ENCODE data around the gene BRD3OS.

Gene BRD3OS

DNA sequence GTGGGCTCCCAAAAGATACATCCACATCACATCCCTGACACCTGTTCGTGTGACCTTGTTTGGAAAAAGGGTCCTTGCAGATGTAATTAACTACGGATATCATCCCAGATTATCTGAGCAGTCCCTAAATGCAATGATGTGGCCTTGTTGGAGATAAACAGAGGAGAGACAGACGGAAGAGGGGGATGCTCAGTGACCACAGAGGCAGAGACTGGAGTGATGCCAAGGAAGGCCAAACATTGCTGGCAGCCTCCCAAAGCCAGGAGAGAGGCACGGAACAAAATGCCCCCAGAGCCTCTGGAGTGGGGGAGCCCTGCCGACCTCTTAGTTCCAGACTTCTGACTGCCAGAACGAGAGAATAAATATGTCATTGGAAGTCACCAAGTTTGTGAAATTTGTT, 18.1 kb upstream of the BRD3OS start:
- no peak for DNase-seq

DNA sequence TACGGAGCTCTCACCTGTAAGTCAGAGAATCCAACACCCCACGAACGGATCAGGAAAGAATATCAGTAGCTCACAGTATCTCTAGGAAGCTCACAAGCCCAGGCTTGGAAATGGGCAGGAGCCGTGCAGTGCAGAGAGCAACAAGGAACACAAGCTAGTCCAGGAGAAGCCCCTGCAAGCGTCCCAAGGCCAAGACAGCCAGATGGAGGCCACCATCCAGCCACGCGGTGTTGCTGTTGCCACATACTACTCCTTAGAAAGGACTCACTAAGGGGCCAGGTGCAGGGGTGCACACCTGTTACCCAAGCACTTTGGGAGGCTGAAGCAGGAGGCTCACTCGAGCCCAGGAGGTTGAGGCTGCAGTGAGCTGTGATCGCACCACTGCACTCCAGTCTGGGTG, 17.7 kb upstream of the BRD3OS start:
- DNase-seq = no peak

DNA sequence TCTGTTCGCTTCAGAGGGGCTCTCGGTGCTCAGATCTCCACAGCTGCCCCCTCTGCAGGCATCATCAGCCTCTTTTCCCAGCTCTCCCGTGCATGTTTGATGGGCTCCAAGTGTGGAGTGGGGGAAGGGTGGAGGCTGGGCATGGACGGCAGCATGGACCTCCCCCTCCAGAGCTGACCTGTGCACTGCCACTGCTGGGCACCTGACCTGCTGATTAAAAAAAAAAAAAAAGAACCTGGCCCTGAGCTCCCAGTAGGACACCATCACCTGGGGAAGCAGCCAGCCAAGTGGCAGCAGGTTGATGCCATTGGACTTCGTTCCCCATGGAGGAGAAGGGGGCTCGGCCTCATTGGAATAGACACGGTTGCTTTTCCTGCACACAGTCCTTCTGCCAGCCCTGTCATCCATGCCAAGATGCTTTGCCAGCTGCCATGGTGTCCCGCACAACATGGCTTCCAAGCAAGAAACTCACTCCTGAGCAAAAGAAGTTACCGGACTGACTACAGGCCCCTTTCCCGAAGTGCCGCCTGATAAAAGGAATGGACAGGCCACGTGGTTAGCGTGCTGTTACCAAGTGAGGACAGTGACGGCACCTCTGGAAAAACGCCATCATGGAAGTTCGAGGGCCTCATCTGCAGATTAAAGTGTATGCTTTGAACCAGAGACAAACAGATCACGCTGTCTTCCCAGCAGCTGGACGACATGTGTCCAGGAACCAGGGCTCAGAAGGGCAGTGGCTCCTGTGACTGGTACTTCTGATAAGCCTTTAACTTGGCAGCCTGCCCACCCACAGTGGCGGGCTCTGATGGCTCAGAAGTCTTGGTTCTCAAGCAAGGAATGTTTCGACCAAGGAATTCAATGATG, 14.7 kb upstream of the BRD3OS start:
- DNase-seq = no peak

DNA sequence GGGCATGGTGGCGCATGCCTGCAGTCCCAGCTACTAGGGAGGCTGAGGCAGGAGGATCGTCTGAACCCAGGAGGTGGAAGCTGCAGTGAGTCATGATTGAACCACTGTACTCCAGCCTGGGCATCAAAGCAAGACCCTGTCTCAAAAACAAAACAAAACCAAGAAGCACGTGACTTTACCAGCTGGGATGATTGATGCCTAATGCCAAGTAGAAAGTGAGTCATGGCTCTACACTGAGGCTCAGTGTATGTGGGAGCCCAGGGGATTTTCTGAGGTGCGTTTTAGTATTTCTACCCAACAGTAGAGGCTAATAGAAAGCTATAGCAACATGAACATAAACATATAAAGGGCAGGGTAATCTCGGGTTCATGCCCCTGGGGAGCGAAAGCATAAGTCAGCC, 13.9 kb upstream of the BRD3OS start:
- no peak for DNase-seq

DNA sequence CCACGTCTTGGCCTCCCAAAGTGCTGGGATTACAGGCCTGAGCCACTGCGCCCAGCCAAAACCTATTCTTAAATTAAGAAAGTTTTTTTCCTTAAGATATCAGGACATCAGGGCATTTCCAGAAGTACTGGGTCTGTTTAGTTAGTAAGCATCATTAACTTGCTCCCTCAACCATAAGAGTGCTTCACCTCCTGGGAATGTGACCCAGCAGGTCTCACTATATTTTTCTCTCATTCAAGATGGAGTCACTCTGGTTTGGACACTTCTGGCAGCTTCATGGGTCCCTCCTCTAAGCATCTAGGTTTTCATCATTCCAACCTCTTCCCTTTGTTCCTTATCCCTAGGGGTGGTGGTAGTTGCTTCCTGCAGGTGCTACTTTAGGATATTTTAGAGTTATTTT, 10.3 kb upstream of the BRD3OS start:
- DNase-seq = no peak

DNA sequence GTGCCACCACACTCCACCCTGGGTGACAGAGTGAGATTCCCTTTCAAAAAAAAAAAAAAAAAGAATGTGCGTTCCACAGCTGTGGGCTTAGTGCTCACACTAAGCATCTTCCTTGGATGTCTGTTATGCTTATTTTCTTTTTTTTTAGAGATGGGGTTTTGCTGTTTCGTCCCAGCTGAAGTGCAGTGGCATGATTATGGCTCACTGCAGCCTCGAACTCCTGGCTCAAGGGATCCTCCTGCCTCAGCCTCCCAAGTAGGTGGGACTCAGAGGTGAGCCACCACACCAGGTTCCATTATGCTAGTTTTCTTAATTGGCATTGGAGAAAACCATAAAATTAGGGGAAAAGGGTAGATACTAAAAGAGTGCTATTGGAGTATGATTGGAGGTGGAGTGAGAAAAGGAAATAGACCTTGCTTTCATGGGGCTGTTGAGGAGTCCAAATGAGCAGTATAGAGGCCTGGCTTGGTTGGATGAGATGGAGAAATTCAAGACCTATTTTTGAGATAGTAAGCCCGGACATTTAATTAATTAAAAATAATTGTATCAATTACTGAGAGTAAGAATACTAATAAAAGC, 978 bp upstream of the BRD3OS start:
- DNase-seq = no peak

DNA sequence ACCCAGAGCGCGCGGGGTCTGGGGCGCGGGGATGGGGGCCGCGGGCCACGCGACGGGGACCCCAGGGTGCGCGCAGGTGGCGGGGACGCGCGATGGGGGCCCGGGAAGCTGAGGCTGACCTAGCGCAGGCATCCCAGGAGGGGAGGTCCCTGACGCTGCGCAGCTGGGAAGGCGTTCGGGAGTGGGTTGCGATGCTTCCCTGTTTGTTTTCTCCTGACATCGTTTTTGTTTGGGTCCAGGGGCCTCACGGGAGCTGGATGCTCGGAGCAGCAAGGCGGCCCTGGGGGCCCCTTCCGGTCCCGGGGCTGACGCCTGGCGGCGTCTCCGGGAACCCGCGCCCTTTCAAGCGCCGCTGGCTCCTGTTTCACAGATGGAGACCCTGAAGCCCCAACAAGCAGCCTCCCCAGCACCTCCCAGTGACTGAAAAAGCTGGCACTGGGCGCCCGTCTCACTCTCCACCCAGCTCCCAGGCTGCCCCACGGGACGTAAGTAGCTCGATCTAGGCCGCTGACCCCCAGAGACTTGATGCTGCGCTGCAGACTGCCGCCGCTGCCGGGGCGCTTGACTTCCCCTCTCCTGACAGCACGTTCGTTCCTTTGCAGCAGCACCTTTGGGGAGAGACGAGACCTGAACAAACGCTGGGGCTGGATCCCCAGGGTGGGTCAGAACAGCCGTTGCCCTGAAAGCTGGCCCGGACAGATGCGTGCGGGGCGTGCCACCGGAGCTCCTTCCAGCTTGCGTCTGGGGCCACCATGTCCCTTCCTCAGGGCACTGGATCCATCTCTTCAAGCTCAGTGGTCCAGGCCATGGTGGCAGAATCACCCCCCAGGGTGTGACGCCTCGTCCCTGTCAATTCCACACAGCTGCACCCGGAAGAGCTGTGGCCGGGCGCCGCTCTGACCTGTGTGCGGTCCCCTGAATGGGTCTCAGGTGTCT, 593 bp downstream of the BRD3OS start:
- peak; percentile 36 to 39 for DNase-seq

DNA sequence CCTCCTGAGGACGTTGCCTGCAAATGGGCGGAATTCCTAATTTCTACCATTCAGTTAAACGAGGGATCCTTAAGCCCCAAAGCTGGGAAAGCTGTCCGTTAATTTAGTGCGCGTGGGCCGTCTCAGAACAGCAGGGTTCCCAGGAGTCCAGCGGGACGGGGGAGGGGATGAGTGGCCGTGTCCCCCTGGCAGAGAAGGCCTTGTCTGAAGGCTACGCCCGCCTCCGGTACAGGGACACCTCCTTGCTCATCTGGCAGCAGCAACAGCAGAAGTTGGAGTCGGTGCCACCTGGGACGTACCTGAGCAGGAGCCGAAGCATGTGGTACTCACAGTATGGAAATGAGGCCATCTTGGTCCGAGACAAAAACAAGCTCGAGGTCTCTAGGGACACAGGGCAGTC, 1.3 kb downstream of the BRD3OS start:
- no peak for DNase-seq

DNA sequence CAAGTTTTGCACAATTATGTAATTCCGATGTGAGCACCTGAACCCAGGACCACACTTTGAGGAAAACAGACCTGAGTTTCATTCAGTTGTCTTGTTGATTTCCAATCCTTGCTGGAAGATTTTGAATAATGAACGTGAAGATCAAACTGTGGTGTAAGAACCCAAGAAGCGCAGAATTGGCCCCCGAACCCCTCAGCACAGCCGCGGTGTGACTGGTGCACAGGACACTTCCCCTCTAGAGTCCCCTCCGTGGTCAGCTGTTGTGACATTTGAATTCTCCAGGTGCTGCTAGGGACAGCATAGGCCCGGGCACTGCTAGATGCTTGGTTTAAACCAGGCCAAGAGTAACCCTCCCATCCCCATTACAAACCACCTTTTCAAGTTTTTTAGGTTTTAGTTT, 1.7 kb downstream of the BRD3OS start:
- no peak for DNase-seq

DNA sequence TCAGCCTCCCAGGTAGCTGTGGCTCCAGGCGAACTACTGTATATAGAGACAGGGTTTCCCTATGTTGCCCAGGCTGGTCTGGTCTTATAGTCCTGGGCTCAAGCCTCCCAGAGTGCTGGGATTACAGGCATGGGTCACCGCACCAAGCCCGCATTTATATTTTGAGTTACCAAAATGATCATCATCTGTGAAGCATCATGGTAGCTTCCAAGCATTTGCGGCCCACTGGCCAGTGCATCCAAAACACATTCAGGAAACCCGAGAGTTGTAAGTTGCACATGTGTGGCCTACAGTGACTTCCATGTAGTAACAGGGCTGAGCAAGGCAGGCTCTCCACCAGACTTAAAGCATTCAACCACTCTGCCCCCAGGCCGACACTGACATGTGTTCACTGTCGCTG, 2.3 kb downstream of the BRD3OS start:
- no peak for DNase-seq

DNA sequence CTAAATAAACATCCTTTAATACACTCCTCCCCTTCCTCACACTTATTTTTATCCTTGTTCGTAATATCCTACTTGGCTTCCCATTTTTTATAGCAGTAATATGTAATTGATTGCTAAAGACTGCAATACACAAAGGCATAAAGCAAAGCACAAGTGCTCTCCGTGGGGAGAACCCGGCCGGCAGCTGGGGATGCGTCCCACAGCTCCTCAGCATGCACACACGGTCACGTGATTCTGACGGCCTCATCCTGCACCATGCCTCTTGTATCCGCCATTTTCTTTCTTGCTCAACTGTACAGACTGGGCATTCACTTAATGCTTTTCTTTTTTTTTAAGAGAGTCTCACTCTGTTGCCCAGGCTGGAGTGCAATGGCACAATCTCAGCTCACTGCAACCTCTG, 2.8 kb downstream of the BRD3OS start:
- DNase-seq = no peak

DNA sequence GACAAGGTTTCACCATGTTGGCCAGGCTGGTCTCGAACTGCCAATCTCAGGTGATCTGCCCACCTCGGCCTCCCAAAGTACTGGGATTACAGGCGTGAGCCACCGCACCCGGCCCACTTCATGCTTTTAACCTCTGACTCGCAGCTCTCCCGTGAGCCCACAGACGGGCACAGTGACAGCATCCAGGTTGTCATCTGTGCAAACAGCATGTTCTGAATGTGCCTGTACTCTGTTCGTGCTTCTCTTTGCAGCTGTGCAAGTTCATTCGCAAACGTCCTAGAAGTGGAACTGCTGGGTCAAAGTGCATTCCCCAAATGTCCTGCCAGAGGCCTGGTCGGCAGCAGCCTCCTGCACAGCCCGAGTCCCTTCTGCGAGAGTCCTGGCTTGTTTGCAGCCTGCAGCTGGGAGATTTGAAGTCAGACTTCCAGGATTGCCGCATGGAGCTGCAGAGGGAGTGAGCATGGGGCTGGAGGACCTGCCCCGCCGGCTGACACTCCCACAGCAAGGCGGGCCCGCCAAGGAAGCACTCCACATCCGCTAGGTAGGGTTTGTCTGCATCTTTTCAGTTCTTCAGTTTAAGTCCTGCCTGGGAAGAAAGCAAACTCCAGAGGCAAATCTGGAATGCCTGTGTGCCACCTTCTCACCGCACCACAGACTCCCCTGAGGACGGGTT, 3.4 kb downstream of the BRD3OS start:
- no peak for DNase-seq

DNA sequence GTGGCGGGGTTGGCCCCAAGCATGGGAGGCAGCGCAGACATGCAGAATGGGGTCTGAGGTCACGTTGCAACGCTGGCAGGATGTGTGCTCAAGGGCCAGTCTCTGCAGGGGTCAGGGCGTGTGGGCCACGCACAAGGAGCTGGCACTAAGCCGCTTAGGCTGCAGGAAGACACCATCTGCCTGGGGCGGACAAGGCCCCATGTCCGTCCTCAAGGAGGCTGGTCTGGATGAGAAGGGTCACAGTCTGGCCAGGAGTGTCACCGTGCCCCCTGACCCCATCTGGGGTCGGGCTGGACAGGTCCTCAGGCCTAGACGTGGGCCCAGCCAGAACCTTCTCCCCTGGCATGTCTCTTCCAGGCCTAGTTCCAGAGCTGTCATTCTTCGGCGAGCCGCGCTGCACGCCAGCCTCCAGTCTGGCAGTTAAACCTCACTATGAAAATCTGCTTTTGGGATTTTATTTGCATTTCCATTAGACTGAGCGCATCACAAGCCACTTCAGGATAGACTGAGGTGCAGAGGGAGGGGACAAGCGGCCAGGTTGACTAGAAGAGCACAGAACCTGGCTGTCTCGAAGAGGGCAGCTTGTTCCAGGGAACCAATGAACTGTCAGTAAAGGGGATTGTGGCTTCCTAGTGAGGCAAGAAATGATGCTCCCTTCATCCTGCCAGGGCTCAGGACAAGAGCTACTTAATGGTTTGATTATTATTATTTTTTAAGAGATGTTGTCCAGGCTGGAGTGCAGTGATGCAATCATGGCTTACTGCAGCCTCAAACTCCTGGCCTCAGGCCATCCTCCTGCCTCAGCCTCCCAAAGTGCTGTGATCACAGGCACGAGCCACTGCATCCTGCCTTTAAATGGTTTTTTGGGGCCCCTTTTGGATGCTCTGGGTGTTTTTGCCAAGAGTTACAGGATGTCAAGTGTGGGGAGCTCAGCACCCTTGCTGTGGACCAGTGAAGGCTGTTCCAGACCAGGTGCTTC, 4.3 kb downstream of the BRD3OS start:
- DNase-seq = no peak

DNA sequence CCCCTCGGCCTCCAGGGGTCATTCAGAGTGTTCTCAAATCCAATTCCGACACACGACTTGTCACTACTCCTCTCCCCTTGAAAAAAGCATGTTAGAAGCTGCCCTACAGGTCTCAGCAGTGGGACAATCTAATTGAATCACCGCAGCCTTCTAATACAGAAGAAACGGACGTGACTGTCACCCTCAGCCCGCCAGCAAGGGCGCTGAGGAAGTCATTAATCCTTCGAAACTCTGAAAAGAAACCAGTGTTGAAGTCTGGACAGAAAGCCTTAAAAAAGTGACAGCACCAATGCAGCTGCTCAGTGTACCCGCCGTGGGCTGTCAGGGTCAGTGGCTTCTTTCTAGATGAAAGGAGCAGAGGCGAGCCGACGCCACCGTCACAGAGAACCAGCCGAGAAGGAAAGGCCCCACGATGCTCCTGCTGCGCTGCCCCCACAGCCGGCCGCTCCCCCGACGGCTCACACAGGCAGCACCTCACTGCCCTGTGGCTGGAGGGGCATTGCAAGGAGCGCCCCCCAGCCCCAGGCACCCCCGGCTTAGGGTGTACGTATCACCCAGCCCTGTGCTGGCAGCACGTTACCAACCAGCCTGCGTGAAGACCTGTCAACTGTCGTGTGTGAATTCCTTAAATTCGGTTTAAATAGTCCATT, 5.7 kb downstream of the BRD3OS start:
- no peak for DNase-seq

DNA sequence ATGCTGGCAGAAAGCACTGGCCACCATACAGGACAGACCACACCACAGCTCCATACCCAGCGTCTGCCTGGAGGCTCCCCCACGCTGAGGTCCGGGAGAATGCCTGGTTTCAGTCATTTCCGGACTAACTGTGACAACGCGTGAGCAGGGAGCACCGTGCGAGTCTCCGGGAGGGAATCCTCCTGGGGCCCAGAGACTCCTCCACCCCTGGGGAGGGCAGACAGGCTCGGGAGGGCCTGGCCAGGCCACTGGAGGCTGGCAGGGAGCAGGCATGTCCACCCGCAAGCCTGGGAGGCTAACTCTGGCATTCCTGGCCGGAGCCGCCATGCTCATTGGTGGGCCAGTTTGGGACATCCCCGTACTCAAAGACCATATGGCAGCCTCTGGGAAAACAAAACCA, 6.5 kb downstream of the BRD3OS start:
- DNase-seq = no peak

DNA sequence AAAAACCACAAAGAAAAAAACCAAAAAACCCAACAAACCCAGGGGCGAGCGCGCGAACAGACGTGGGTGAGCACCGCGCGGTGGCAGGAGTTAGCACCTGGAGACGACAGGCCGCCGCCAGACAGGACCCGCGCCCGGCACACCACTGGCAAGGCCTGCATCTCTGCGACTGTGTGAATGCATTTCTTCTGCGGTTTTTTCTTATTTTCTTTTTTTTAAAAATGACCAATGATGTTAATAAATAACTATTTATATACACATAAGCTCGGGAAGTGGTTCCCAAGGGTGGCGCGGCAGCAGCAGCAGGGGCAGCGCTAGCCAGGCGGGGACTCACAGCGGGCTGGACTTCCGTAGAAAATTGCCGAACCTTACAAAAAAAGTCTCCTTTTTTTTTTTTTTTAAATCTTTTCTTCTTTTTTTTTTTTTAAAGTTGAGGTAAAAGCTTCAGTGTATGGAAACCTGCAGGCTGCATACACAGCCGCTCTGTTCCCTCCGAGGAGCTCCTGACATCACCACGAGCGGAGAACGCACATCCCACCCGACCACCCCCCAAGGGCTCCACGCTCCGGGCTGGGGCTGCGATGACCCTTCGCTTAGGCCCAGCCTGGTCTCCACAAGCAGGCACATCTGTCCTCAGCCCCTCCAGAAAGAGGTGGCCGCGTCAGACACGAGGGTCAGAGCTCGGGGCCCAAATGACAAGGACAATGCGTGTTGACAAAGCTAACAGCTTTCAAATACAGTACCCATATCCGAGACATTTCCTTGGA, 7.4 kb downstream of the BRD3OS start:
- no peak for DNase-seq

DNA sequence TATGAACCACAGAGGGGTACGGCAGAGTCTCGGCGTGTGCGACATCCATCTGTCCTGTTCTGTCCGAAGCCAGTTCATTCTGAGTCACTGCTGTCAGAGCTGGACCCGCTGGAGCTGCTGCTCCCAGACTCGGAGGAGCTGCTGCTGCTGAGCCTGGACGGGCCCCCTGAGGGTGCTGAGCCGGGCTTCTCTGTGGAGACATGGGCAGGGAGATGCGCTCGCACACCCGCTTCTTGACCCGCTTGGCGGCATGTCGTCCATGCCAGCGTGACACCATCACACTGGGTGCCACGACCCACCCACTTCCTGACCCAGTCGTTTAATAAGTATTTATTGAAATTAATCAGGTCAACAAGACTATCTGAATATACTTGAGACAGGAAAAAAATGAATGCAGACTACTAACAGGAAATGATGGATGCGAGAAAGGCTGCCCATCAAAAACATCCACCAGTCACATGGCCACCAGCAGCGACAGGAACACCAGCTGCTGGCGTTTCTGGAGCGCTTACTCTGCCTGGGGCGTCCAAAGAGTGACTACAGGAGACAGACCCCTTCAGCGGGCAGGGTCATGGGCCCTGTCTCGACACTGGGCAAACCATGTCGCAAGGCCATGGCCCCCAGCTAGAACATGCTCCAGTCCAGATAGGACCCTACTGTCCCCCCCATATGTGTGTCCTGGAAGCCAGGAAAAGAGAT, 8.4 kb downstream of the BRD3OS start:
- no peak for DNase-seq

DNA sequence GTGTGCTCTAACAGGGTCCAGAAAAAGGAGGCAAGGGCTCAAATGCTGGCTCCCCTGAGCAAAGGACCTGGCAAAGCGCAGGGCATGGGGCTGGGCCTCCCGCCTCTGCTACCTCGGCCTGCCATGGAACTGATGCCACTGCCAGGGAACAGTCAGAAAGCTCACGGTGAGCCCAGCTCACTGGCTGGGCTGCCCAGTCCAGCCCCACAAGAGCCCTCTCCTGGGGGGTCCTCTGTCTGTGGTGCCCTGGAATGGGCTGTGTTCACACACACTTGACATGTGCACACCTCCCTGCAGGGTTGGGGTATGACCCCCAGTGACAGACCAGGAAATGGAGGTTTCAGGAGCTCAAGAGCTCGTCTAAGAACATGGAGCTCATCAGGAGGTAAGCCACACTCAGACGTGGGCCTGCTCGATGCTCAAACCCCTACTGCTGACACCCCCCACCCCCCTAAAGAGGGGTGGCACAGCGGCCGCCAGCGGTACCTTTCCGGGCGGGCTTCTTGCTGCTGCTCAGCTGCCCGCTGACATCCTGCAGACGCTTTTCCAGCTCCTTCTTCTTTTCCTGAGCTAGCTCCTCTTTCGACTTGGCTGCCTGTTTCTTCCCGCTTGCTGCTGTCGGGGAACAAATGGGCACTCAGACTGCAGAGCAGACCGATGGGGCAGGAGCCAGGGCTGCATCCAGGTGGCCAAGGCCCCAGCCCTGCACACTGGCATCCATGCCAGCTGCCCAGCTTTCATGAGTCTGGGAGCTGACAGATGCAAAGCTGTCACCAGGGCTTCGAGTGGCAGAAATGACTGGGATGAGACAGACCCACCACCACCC, 9.1 kb downstream of the BRD3OS start:
- DNase-seq = no peak

All from CD4-positive, alpha-beta T cell treated with Interleukin-4 for 1 hour (primary cell).